ENCODE results near the gene OARD1.

Gene OARD1

DNA sequence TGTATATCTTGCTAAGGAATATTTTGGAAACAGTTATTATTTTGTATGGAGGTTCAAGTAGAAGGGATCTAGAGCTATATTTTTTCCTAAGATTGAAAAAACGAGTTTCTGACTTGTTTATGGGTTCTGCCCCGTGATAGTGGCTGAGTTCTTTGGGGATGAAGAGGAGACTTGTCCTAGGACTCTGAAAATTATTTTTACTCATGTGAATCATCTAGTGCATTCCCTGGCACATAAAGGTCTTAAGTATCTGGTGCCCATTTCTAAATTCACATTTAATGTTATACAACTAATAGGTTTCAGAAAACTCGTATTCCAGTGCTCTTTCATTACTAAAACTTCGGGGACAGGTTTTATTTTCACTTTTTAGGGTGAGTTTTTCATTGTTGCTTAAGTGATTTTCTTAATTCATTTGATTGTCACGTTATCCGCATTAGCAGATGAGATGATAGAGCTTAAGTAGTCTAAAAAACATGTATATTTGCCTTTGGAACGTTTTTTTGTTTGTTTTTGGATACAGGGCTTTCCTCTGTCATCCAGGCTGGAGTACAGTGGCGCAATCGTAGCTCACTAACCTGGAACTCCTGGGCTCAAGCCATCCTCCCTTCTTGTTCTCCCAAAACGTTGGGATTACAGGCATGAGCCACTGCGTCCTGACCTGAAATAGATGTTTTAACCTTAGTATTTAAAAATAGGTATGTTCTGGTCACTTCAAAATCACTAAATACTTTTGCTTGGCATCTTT lies 2.7 kb upstream of the OARD1 start:
- no peak for DNase-seq (ENCODE audit: low read depth)

DNA sequence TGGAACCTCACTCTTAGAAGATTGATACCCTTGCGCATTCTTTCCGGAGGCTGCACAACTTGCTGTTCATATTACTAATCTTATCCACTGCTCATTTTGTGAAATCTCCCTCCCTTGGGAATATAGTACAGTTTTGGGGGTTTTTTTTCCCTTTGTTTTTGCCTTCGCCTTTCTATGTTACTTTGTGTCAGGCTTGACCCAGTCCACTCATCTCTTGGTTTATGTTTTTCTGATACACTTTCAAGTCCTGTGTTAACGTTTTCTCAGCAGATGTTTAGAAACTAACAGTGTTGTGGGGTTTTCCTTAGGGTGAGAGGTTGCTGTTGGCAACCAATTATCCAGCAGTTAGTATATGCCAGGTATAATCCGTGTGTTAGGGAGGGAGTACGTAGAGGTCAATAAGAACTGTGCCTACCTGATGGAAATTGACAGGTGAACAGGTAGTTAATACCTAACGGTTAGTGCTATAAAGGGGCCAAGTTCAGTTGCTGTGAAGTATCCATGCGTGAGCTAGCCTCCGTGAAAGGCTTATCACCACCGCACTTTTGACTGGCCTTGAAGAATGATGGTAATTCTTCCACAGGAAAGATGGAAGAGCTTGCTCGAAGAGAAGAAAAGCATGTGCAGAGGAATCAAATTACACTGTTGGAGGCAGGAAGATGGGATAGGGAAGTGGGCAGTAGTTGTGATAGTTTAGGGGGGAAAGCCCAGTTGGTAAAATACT lies 2.0 kb upstream of the OARD1 start:
- no peak for DNase-seq (ENCODE audit: low read depth)

GRCh38 chr6:41073203-41073967 lies 1.2 kb upstream of the OARD1 start:
- DNase-seq (ENCODE audit: low read depth), result peak; percentile 65

DNA sequence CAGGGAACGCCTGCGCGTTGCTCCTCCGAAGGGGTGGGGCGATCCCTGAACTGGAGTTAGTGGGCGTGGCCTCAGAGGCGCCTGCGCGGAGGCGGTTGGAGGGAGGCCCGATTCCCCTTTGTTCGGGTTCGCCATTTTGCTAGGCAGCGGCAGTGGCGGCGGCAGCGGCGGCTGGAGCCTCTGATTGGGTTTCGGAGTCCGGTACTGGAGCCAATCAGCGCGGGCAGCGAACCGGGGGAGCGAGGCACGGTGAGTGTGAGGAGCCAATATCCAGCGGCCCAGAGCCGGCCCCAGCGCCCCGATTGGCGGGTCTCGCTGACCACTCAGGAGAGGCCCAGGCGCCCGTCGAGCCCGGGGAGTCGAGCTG lies 663 bp upstream of the OARD1 start, which contains the start of gene NFYA:
Gene NFYA (plus strand): TSS at position 139 of the 367 bp plus-strand sequence. CDS start 6,116 bp downstream, outside the sequence.
- DNase-seq (ENCODE audit: low read depth), result no peak

- DNase-seq (ENCODE audit: low read depth), result no peak
Measured at GRCh38 chr6:41071501-41071922, 644 bp downstream of the OARD1 start.

GRCh38 chr6:41066867-41067304 lies 5.3 kb downstream of the OARD1 start:
- peak; percentile 52 for DNase-seq (ENCODE audit: low read depth)

DNA sequence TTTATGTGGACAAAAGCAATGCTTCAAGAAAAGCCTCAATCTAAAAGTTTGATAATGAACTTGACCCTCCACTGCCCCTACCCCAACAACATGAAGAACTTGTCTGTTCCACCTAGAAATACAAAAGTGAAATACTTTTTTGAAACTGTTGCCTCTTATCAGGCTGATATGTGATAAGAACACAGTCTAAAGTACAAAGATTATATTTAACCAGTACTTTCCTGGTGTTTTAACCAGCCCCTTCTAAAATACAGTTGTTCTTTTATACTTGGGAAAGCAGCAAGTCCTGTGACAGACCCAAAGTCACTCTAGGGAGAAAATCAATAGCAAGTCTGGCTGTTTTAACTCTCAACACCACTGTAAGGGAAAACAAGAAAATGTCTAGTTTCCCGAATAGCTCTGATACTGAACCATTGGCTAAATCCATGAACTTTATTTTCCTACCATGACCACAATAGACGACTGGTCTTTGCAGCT lies 6.6 kb downstream of the OARD1 start:
- DNase-seq (ENCODE audit: low read depth), result no peak

DNA sequence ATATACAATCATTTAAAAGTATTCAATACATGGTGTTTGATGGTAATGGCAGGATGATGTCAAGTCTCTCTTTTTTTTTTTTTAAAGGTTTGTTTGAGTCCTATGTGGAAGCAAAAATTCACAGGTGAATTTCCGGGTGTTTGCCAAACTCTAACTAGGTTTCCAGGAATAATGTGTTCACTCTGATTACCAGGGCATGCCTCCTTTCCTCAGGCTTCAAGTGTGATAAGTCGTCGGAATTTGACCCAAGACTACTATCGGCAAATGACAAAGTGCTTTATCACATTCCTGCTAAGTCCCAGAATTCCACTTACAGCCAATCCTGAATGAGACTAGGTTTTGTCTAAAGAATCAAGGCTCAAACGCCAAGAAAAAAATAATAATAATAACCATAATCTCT lies 7.3 kb downstream of the OARD1 start:
- no peak for DNase-seq (ENCODE audit: low read depth)

DNA sequence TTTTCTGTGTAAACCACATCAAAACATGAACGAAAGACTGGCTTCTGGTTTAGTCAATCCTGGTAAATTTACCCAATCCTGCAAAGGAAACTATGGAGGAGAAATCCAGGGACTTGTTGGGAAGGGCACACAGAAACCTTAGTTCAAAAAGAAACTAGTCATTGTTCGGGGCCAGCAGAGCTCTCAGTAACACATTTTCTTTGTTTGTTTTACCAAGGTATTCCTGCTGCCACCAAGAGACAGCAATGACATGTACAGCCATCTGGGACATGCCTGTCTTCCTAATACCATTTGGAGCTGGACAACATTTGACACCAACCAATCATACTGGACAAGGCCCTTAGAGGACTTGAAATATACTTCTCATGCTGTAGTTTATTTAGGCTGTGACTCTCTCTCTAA lies 8.3 kb downstream of the OARD1 start:
- DNase-seq (ENCODE audit: low read depth), result no peak

DNA sequence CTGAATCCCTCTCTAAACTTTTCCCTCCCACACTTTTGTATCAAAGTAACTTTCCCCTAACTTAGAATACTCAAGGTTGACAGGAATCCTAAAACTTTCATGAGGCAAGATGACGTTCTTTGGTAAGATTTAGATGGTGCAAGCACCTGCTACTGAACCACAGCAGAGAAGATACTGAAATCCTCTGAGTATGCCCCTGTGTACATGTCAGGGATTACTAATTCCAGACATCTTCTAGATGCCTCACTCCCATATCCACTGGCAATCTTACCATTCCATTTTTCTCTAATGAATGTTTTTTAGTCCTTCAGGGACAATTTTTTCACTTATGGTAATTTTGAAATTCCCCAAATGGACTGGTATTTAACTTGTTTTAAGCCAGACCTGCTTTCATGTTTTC lies 10.1 kb downstream of the OARD1 start:
- DNase-seq (ENCODE audit: low read depth), result no peak

GRCh38 chr6:41061196-41061726 lies 10.9 kb downstream of the OARD1 start:
- DNase-seq (ENCODE audit: low read depth), result no peak

DNA sequence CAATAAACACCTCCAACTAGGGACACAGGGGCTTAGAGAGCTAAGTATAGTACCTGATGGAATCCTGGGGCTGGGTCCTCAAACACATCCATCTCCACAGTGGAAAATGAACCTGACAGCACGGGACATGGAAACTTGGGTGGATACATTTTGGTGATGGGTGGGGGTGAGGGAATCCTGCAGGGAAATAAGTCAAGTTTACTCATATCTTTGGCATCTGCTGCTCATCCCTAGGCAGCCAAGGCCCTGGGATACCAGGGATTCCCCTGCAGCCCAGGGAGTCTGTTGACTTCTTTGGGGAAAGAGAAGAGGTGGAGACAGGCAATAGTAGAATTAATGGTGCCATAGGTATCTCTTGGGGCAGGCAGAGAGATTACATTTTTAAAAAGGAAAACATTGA lies 12.6 kb downstream of the OARD1 start:
- no peak for DNase-seq (ENCODE audit: low read depth)

- no peak for DNase-seq (ENCODE audit: low read depth)
Measured at GRCh38 chr6:41058783-41059181, 13.4 kb downstream of the OARD1 start.

- DNase-seq (ENCODE audit: low read depth), result no peak
Measured at GRCh38 chr6:41056768-41057490, 15.2 kb downstream of the OARD1 start.

DNA sequence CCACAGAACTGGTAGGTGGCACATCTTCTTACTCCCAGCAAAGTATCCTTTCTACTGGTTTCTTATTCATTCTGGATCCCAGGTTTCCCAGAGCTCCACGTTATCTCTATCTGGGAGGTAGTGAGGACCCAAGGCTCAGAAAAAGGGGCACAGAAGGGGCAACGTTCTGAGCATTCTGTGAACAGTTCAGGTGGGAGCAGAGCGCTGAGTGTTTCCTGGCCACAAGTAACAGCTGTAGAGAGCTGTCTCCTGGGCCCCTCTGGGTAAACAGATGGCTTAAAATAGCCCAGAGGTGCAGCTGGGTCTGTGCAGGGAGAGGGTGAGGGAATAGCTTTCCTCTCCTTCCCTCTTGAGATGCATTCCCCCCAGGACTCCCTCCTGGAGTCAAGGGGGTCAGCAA lies 17.0 kb downstream of the OARD1 start:
- no peak for DNase-seq (ENCODE audit: low read depth)

DNA sequence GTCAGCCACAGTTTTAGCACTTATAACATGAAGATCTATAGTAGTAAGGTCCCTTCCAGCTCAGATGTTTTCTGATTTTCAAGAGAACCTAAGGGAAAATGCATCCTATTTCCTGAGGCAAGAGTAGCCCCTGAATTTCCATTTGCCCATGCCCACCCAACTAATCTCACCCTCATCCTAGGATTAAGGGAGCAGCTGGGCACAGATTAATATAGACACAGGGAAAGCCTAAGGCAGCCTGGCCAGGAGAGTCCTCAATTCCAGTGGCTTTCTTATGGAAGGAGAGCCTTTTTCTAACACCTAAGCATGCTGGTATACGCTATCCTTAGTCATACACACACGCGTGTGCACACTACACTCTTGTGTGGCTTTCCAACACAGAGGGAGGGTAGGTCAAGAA lies 17.6 kb downstream of the OARD1 start:
- no peak for DNase-seq (ENCODE audit: low read depth)

DNA sequence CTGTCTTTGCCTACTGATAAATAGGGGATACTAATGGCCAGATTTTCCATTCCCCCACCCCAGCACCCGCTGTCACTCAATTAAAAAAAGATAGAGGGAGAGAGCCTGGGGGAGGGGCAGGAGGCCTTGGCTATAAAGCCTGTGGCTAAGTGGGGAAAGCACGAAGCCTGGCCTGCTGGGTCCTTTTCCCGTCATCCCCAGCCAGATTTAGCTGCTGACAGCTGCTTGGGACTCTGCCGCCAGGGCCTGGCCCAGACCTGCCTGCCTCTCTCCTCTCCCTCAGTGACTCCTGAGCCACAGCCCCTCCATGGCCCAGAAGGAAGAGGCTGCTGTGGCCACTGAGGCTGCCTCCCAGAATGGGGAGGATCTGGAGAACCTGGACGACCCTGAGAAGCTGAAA lies 19.1 kb downstream of the OARD1 start, which contains the start of gene APOBEC2:
Gene APOBEC2 (plus strand): TSS at position 162 of the 400 bp plus-strand sequence. CDS start 146 bp downstream, at position 308.
- no peak for DNase-seq (ENCODE audit: low read depth)

GRCh38 chr6:41051873-41052272 lies 20.3 kb downstream of the OARD1 start:
- DNase-seq (ENCODE audit: low read depth), result no peak

DNA sequence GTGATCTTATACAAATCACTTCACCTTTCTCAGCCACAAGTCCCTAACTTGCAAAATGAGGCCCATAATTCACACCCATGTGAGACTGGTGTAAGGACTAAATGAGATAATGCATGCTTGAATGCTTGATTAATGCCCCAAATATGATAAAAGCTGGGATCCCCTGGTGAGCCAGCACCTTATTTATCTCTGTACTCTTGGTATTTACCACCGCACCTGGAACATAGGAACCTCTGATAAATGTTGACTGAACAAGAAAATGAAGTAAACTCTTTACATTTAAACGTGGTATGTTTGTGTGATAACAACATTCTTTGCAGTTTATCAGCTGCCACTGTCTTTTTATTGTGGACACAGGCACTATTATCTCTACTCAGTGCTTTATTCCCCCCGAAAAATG lies 21.6 kb downstream of the OARD1 start:
- DNase-seq (ENCODE audit: low read depth), result no peak

DNA sequence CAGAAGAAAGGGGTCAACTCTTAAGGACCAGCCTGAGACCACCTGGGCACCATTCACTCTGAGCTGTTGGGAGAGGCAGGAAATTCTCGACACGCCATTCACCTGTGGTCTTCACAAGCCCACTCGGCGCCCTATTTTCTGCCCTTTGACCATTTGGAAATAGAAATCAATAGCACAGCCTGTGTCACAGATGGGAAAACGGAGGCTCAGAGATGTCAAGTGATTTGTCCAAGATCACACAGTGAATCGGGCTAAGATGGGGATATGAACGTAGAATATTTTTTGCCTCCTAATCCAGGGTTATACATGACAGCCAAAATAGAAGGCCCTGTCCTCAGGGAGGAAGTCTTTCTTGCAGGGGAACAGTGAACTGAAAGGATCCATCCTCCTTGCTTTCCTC lies 22.2 kb downstream of the OARD1 start:
- DNase-seq (ENCODE audit: low read depth), result no peak

DNA sequence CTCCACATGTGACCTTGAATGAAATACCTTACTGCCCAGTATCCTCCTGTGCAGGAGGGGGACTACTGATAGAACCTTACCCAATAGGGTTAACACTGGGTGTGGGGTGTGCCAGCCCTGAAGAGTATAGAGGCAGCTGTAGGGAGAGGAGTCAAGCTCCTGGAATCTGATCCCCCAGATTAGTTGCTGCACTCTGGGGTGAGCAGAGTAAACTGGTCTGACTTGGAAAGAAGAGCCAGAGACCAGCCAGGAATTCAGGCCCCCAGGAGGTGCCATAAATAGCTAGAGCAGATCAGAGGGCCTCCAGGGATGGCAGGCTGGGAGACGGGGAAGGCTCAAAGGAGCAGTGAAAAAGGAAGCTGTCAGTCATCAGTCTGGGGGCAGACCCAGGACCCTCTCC lies 22.6 kb downstream of the OARD1 start:
- DNase-seq (ENCODE audit: low read depth), result no peak

Data from stimulated activated CD8-positive, alpha-beta memory T cell treated with anti-CD3 and anti-CD28 coated beads, Interleukin-12 subunit alpha, Interleukin-12 subunit beta, amount 100 ng/mL, for 1 hour (primary cell).